MCF 10A (cell line): ENCODE measurements around the gene NCOA4. TPM values are rescaled to one million over a fixed set of nuclear protein-coding genes. Genes with fewer than 3 reads are reported as not detected.
A peak's percentile ranks its signal among the peaks of the same experiment; 100 is the strongest.
"Not testable (repeated sequence)": the region's sequence is repeated elsewhere in the genome, so short reads cannot be mapped to it uniquely, and the experiment has no call there.

Experiments used
- BruUV-seq: library from RNA; stranded (reverse); fragments of 400-500 nt; replicated peaks from 2 replicates; lab custom pipeline; 2021; lab: Mats Ljungman, UMichigan
- CTCF ChIA-PET: fragments of 300-600 bp; sonication (Branson Sonifier 250); formaldehyde crosslinking; extraction: SDS; loops from one replicate; lab custom pipeline; 2021; ENCODE audit warnings: antibody characterized with exemption, inconsistent platforms; lab: Yijun Ruan, JAX
- POLR2A ChIA-PET: fragments of 300-600, 350-650 bp; sonication (Branson Sonifier 250); formaldehyde crosslinking; extraction: SDS; loops from one replicate; lab custom pipeline; 2020; ENCODE audit warnings: antibody characterized with exemption, inconsistent platforms; lab: Yijun Ruan, JAX
- DNase-seq: peaks from one replicate; pipeline ENCODE4 v3.0.0-alpha.2; 2018; ENCODE audit not compliant: unreplicated experiment
- H3K27ac Mint-ChIP-seq: one replicate; pipeline ENCODE4 v1.8.0; 2022; ENCODE audit warnings: mild to moderate bottlenecking, low read depth, mixed read lengths; ENCODE audit not compliant: unreplicated experiment
- H3K27me3 Mint-ChIP-seq: one replicate; pipeline ENCODE4 v1.8.0; 2022; ENCODE audit warnings: mixed read lengths; ENCODE audit not compliant: insufficient read depth, unreplicated experiment
- H3K36me3 Mint-ChIP-seq: one replicate; pipeline ENCODE4 v1.8.0; 2022; ENCODE audit warnings: mild to moderate bottlenecking, moderate library complexity, mixed read lengths; ENCODE audit not compliant: insufficient read depth, unreplicated experiment
- H3K4me1 Mint-ChIP-seq: one replicate; pipeline ENCODE4 v1.8.0; 2022; ENCODE audit warnings: mixed read lengths; ENCODE audit not compliant: insufficient read depth, unreplicated experiment
- H3K4me3 Mint-ChIP-seq: one replicate; pipeline ENCODE4 v1.8.0; 2022; ENCODE audit warnings: mild to moderate bottlenecking, moderate library complexity, mixed read lengths; ENCODE audit not compliant: unreplicated experiment
- H3K9me3 Mint-ChIP-seq: one replicate; pipeline ENCODE4 v1.8.0; 2022; ENCODE audit warnings: mixed read lengths; ENCODE audit not compliant: unreplicated experiment
- CTCF ChIP-seq: fragments of 200-600 bp; IDR thresholded peaks from one replicate; pipeline ENCODE4 v1.8.0; 2022; ENCODE audit warnings: antibody characterized with exemption, mild to moderate bottlenecking; ENCODE audit not compliant: unreplicated experiment
- intact Hi-C: fragments of 100-400 bp; cut with micrococcal nuclease; formaldehyde crosslinking; loops from 2 replicates; pipeline ENCODE4 v1.14.1; 2022
- total RNA-seq: library from RNA; stranded (reverse); gene quantifications from 2 replicates; pipeline ENCODE4 v1.2.3, GENCODE V29; 2022

NCOA4 gene
- total RNA-seq, 1 experiment from 2014 or later = 81.6 TPM

- POLR2A ChIA-PET = no interaction called here
- intact Hi-C loops = no loop called here
- Mint-ChIP-seq H3K4me3 (no peak overlapping the region), H3K4me1 (no peaks in the 10 kb centered on the region), H3K27ac (no peak overlapping the region), H3K36me3 (peaks cover 94% of the 10 kb centered on the region), H3K27me3 (no peaks in the 10 kb centered on the region), H3K9me3 (no peaks in the 10 kb centered on the region)
- no peak for DNase-seq
- TF ChIP-seq CTCF = no peak
- no TSS peak for BruUV-seq
- CTCF ChIA-PET = interaction anchor here (1.6 kb wide), 1 partner anchor 28 kb away, joined by 8 read pairs; no protein-coding TSS in a partner anchor
These were observed 29.9 kb downstream of the NCOA4 start for GRCh38 chr10:46000538-46000937.

- BruUV-seq, H3K9me3 Mint-ChIP-seq, CTCF ChIA-PET, H3K4me3 Mint-ChIP-seq, H3K27ac Mint-ChIP-seq, DNase-seq, H3K4me1 Mint-ChIP-seq, POLR2A ChIA-PET, intact Hi-C loops, H3K27me3 Mint-ChIP-seq: not testable (repeated sequence)
- H3K36me3 Mint-ChIP-seq = peaks cover 88% of the 10 kb centered on the region
These were observed 30.5 kb downstream of the NCOA4 start for GRCh38 chr10:45999955-46000354.

- H3K36me3 Mint-ChIP-seq = peaks cover 80% of the 10 kb centered on the region
- no peaks in the 10 kb centered on the region for H3K27me3 Mint-ChIP-seq
- no peak overlapping the region for H3K4me3 Mint-ChIP-seq
- H3K4me1 Mint-ChIP-seq = peaks cover 5% of the 10 kb centered on the region
- no peak for DNase-seq
- BruUV-seq = no TSS peak
- intact Hi-C loops = no loop called here
- no peak overlapping the region for H3K27ac Mint-ChIP-seq
- ChIA-PET CTCF (interaction anchor here (0.5 kb wide), 2 partner anchors 28 to 1069 kb away, joined by 3 read pairs; no protein-coding TSS in a partner anchor), POLR2A (interaction anchor here (1.0 kb wide), 1 partner anchor 9 kb away, joined by 5 read pairs; no protein-coding TSS in a partner anchor)
- H3K9me3 Mint-ChIP-seq = no peaks in the 10 kb centered on the region
- no peak for TF ChIP-seq CTCF
These were observed 32.2 kb downstream of the NCOA4 start for GRCh38 chr10:45997994-45998763.

GRCh38 chr10:45997557-45997956, 32.9 kb downstream of the NCOA4 start:
- ChIA-PET CTCF (no interaction called here), POLR2A (interaction anchor here (1.0 kb wide), 1 partner anchor 9 kb away, joined by 5 read pairs; no protein-coding TSS in a partner anchor)
- Mint-ChIP-seq H3K4me3 (no peak overlapping the region), H3K9me3 (no peaks in the 10 kb centered on the region), H3K4me1 (peaks cover 5% of the 10 kb centered on the region), H3K36me3 (peaks cover 80% of the 10 kb centered on the region), H3K27ac (no peak overlapping the region), H3K27me3 (no peaks in the 10 kb centered on the region)
- no TSS peak for BruUV-seq
- intact Hi-C loops = no loop called here
- no peak for DNase-seq
- no peak for TF ChIP-seq CTCF

GRCh38 chr10:45985590-45985989, 44.8 kb downstream of the NCOA4 start:
- DNase-seq, POLR2A ChIA-PET, H3K4me3 Mint-ChIP-seq, intact Hi-C loops, H3K27me3 Mint-ChIP-seq, CTCF ChIA-PET, H3K9me3 Mint-ChIP-seq, BruUV-seq, H3K4me1 Mint-ChIP-seq: not testable (repeated sequence)
- H3K27ac Mint-ChIP-seq = peak overlapping the region; percentile 11
- peaks cover 35% of the 10 kb centered on the region for H3K36me3 Mint-ChIP-seq

DNA sequence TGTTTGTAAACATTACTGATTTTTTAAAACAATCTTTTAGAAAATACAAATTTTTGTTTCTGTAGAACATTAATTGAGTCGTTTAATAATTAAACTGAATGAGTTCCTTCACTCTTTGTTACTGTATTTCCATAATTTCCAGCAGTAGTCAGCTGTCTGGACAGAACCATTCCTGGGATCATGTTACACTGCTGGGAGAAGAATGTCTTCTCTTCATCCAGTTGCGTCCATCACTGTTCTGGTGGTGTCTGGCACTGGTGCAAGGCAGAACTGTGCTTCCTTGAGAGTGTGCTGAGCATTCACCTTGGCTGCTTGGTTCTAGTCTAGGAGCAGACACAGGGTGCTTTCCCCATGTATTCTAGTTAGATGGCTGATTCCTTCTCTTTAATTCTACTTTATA, 46.0 kb downstream of the NCOA4 start:
- H3K4me1 Mint-ChIP-seq, intact Hi-C loops, DNase-seq, H3K4me3 Mint-ChIP-seq, BruUV-seq, H3K27ac Mint-ChIP-seq, CTCF ChIA-PET, H3K27me3 Mint-ChIP-seq, H3K9me3 Mint-ChIP-seq, POLR2A ChIA-PET: not testable (repeated sequence)
- H3K36me3 Mint-ChIP-seq = peaks cover 27% of the 10 kb centered on the region
